T-helper 1 cell treated with Interleukin-12 subunit alpha and Interleukin-12 subunit beta and Interleukin-4 antibody, amounts not matched to agents 30 ng/mL and 1 ng/mL, for 36 hours (primary cell): ENCODE measurements around the gene RFX8. TPM values are rescaled to one million over a fixed set of nuclear protein-coding genes. Genes with fewer than 3 reads are reported as not detected.
"Not testable (repeated sequence)": the region's sequence is repeated elsewhere in the genome, so short reads cannot be mapped to it uniquely, and the experiment has no call there.

Experiments used
- intact Hi-C: fragments of 100-400 bp; cut with micrococcal nuclease; formaldehyde crosslinking; loops from one replicate; pipeline ENCODE4 v1.15.1; 2024
- total RNA-seq: library from RNA; stranded (reverse); gene quantifications from 2 replicates; pipeline ENCODE4 v1.2.3, GENCODE V29; 2022

RFX8 gene
- total RNA-seq, 1 donor from 2014 or later: 4.3 TPM

DNA sequence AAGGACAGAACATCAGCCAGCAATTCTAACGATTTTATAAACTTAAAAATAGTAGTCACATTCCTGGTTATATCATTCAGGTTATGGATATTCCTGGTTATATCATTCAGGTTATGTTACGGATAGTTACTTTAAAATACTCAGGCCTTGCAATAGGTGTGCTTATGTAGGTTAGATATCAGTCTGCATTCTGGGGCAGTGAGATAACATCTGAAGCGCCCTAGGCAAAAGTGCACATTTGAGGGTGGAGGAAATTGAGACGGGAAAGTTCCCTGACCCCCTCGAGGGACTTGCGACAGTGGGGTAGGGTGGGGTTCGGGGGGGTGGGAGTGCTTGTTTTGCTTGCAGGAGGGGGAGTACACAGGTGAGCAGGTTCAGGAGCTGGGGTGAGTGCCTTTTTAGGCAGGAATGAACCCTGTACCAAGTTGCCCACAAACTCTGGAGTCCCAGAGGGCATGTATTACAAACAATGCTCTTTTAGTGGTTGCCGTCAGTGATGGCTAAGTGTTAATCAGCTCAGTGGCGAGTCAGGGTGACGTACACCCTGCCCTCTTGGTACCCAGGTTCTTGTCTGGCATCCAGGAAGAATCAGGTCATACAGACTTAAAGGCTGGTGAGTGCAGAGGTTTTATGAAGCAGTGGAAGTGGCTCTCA is 119.4 kb downstream of the RFX8 start:
- intact Hi-C loops: no loop called here

GRCh38 chr2:101354420-101355311 is 120.2 kb downstream of the RFX8 start:
- intact Hi-C loops: no loop called here

DNA sequence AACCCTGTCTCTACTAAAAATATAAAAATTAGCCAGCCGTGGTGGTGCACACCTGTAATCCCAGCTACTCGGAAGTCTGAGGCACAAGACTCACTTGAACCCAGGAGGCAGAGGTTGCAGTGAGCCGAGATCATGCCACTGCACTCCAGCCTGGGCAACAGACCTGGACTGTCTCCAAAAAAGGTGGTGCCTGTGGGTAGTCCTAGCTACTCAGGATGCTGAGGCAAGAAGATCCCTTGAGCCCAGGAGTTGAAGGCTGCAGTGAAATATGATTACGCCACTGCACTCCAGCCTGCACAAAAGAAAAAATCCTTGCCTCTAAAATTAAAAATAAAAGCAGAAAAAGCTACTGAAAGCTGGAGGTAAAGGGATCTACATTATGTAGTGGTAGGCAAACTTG is 122.3 kb downstream of the RFX8 start:
- intact Hi-C loops: not testable (repeated sequence)

GRCh38 chr2:101351207-101351606 is 123.7 kb downstream of the RFX8 start:
- intact Hi-C loops: no loop called here

DNA sequence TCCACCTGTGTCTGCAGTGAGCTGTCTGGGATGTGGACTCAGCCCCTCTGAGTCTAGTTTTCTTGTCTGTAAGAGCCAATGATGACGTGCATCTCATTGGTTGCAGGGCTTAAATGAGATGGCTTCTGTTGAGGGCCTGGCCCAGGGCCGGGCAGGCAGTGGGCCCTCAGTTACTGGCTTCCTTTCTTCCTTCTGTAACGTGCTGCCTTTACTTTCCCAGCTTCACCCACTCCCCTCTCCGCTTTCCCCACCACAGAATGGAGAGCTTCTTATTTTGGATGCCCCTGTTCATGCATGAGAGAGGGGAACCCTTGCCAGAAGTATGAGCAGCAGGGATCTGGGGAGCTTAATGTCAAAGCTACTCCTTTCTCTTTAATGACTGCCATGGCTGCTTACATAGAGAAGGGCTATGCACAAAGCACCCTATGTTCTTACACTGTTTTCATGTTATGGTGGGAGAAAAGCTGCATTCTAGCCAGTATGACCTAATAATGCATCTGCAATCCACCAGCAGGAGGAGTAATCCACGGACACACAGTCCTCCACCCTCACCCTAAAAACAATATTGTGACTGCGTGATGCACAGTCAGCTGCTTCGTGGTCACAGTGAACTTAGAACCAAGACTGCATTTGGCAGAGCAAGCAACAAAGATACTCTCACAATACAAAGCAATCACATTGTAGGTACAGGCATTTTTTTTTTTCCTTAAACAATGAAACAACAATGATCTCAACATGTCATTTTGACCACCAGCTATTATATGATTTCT is 124.8 kb downstream of the RFX8 start:
- intact Hi-C loops: no loop called here

- intact Hi-C loops: no loop called here
Measured at GRCh38 chr2:101348883-101349282, 126.0 kb downstream of the RFX8 start.

Other genes starting within 250 kb of the RFX8 start
- gene CNOT11, start 222.2 kb downstream of the RFX8 start, total RNA-seq: 66.2 and 68.7 TPM in 2 replicates
- gene RNF149, start 166.4 kb downstream of the RFX8 start, total RNA-seq: 113 and 117 TPM in 2 replicates
- 0.24 and 0.25 TPM in 2 replicates for gene CREG2, start 87.6 kb downstream of the RFX8 start, total RNA-seq
- 115 and 120 TPM in 2 replicates for gene MAP4K4, start 222.6 kb upstream of the RFX8 start, total RNA-seq